ENCODE data around the gene ASS1.

The ASS1 gene

DNA sequence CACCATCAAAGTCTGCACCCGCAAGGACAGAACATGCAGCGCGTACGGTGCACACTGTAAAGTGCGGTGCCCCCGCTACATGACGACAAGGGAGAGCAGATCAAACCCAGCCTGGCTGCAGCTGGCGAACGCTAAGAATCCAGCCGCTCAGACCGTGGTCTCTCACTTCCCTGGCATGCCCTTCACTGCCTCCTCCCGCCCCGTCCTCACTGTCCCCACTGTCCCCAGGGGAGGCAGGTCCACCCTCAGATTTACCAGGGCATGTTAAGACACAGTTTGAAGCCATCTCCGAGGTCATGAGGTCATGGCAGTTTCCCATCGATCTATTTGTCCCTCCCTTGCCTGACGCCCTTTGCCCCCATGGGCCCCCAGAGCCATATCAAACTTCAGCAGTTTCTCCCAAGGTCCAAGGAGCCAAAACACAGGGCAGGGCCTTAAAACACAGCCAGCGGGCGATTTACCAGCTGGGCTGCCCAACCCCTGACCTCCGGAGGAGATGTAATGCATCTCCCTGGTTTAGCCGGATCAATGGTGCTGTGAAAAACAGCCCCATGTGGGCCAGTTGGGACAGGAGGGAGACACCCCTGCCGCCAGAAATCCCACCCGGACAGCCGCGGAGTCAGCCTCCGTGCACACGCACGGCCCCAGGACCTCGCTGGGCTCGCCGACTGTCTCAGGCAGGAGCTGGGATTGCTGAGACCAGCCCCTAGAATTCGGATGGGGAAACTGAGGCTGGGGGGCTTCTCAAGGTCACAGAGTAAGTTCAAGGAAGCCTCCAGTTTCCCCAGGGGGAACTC is 82.3 kb downstream of the ASS1 start:
- Histone ChIP-seq H3K27ac (ENCODE audit: low read length) (no peak overlapping the region), H3K27me3 (ENCODE audit: insufficient read depth, low read length, poor library complexity) (peaks cover 3% of the 10 kb centered on the region), H3K79me2 (ENCODE audit: insufficient read depth, low read length) (no peaks in the 10 kb centered on the region), H3K9ac (ENCODE audit: low read depth, low read length) (no peak overlapping the region), H3K4me3 (ENCODE audit: low read depth in 1 of 2, low read length in 2 of 2) (no peak overlapping the region), H2AFZ (ENCODE audit: low read depth, low read length) (no peak overlapping the region), H3K36me3 (ENCODE audit: insufficient read depth, low read length) (no peaks in the 10 kb centered on the region), H3K4me2 (ENCODE audit: insufficient read depth, low read length) (no peak overlapping the region), H3K4me1 (ENCODE audit: insufficient read depth, low read length) (no peaks in the 10 kb centered on the region), H3K9me3 (ENCODE audit: insufficient read depth, low read length, severe bottlenecking) (no peaks in the 10 kb centered on the region), H4K20me1 (ENCODE audit: insufficient read depth, low read length) (no peaks in the 10 kb centered on the region)
- ATAC-seq (ENCODE audit: insufficient read depth, low read depth) (no peak), DNase-seq (no peak)
- TF ChIP-seq, protein P1, sequence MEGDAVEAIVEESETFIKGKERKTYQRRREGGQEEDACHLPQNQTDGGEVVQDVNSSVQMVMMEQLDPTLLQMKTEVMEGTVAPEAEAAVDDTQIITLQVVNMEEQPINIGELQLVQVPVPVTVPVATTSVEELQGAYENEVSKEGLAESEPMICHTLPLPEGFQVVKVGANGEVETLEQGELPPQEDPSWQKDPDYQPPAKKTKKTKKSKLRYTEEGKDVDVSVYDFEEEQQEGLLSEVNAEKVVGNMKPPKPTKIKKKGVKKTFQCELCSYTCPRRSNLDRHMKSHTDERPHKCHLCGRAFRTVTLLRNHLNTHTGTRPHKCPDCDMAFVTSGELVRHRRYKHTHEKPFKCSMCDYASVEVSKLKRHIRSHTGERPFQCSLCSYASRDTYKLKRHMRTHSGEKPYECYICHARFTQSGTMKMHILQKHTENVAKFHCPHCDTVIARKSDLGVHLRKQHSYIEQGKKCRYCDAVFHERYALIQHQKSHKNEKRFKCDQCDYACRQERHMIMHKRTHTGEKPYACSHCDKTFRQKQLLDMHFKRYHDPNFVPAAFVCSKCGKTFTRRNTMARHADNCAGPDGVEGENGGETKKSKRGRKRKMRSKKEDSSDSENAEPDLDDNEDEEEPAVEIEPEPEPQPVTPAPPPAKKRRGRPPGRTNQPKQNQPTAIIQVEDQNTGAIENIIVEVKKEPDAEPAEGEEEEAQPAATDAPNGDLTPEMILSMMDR (IDR thresholded peaks at IDR 0.05; ENCODE audit: borderline replicate concordance, extremely low read depth, low read length, poor library complexity, severe bottlenecking): no peak
- TF ChIP-seq EZH2 (IDR thresholded peaks at IDR 0.05; ENCODE audit: borderline replicate concordance, low read depth, low read length, severe bottlenecking): no peak

DNA sequence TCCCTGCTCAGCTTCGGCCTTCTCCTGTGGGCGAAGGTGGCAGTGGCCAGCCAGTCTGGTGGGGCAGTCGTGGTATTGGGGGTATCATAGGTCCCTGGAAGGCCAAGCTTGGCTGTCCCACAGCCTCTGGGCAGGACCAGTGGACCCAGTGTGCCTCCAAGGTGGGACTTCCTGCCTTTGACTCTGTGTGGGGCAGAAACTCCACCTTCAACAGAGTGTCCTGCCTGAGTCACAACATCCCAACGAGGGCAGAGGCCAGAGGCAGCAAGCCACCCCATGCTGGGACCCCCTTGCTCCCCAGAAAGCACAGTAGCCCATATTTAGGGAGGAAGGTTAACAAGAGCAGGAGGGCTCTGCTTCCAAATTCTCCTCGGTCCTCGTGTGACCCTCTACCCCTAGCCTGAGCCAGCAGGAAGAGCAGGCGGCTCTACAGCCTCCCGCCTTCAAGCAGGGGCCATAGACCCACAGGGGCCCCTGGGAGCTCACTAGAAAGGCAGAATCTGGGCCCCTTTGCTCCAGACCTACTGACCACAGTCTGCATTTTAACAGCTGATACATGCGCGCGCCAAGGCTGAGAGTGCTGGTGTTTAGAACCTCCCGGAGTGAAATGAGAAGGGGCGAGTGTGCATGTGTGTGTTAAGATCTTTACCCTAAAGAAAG is 83.0 kb downstream of the ASS1 start:
- no peak overlapping the region for H2AFZ ChIP-seq (ENCODE audit: low read depth, low read length)
- DNase-seq (no peak), ATAC-seq (ENCODE audit: insufficient read depth, low read depth) (no peak)
- no peaks in the 10 kb centered on the region for H3K36me3 ChIP-seq (ENCODE audit: insufficient read depth, low read length)
- no peaks in the 10 kb centered on the region for H3K79me2 ChIP-seq (ENCODE audit: insufficient read depth, low read length)
- peaks cover 3% of the 10 kb centered on the region for H3K27me3 ChIP-seq (ENCODE audit: insufficient read depth, low read length, poor library complexity)
- H3K9ac ChIP-seq (ENCODE audit: low read depth, low read length): no peak overlapping the region
- no peaks in the 10 kb centered on the region for H4K20me1 ChIP-seq (ENCODE audit: insufficient read depth, low read length)
- no peaks in the 10 kb centered on the region for H3K9me3 ChIP-seq (ENCODE audit: insufficient read depth, low read length, severe bottlenecking)
- no peak overlapping the region for H3K4me3 ChIP-seq (ENCODE audit: low read depth in 1 of 2, low read length in 2 of 2)
- TF ChIP-seq, protein P1 (IDR thresholded peaks at IDR 0.05; ENCODE audit: borderline replicate concordance, extremely low read depth, low read length, poor library complexity, severe bottlenecking): no peak
- TF ChIP-seq EZH2 (IDR thresholded peaks at IDR 0.05; ENCODE audit: borderline replicate concordance, low read depth, low read length, severe bottlenecking): no peak
- H3K4me1 ChIP-seq (ENCODE audit: insufficient read depth, low read length): no peaks in the 10 kb centered on the region
- H3K27ac ChIP-seq (ENCODE audit: low read length): no peak overlapping the region
- no peak overlapping the region for H3K4me2 ChIP-seq (ENCODE audit: insufficient read depth, low read length)

DNA sequence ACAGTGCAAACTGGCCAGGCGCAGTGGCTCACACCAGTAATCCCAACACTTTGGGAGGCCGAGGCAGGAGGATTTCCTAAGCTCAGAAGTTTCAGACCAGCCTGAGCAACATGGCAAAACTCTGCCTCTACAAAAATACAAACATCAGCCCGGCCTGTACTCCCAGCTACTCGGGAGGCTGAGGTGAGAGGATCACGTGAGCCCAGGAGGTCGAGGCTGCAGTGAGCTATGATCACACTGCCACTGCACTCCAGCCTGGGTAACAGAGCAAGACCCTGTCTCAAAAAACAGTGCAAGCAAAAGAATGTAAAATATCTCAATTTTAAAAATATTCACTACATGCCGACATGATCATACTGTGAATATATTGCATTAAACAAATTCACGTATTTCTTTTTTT is 83.9 kb downstream of the ASS1 start:
- Histone ChIP-seq H2AFZ (ENCODE audit: low read depth, low read length) (no peak overlapping the region), H3K9ac (ENCODE audit: low read depth, low read length) (no peak overlapping the region), H3K36me3 (ENCODE audit: insufficient read depth, low read length) (no peaks in the 10 kb centered on the region), H3K27ac (ENCODE audit: low read length) (no peak overlapping the region), H3K27me3 (ENCODE audit: insufficient read depth, low read length, poor library complexity) (peaks cover 3% of the 10 kb centered on the region), H3K9me3 (ENCODE audit: insufficient read depth, low read length, severe bottlenecking) (no peaks in the 10 kb centered on the region), H3K4me2 (ENCODE audit: insufficient read depth, low read length) (no peak overlapping the region), H3K79me2 (ENCODE audit: insufficient read depth, low read length) (no peaks in the 10 kb centered on the region), H3K4me1 (ENCODE audit: insufficient read depth, low read length) (no peaks in the 10 kb centered on the region), H4K20me1 (ENCODE audit: insufficient read depth, low read length) (no peaks in the 10 kb centered on the region; the same call in 1 of the 2 replicates), H3K4me3 (ENCODE audit: low read depth in 1 of 2, low read length in 2 of 2) (no peak overlapping the region)
- ATAC-seq (ENCODE audit: insufficient read depth, low read depth): no peak
- no peak for DNase-seq
- TF ChIP-seq, protein P1 (IDR thresholded peaks at IDR 0.05; ENCODE audit: borderline replicate concordance, extremely low read depth, low read length, poor library complexity, severe bottlenecking): no peak
- TF ChIP-seq EZH2 (IDR thresholded peaks at IDR 0.05; ENCODE audit: borderline replicate concordance, low read depth, low read length, severe bottlenecking): no peak
